B cell (primary cell): ENCODE measurements around the gene RPL18. TPM values are rescaled to one million over a fixed set of nuclear protein-coding genes. Genes with fewer than 3 reads are reported as not detected.

ENCODE experiments used
- ATAC-seq: fragments of 200-7000 bp; cut with Tn5 transposase; one replicate; pipeline ENCODE4 v1.10.0; 2021; ENCODE audit warnings: low read depth, mild to moderate bottlenecking, moderate number of reproducible peaks, moderate library complexity
- CTCF ChIA-PET: fragments of 350-600 bp; sonication (Branson Sonifier 250); formaldehyde crosslinking; loops from one replicate; lab custom pipeline; 2021; ENCODE audit warnings: antibody characterized with exemption, inconsistent platforms; lab: Charles Lee
- POLR2A ChIA-PET: fragments of 350-600 bp; sonication (Branson Sonifier 250); formaldehyde crosslinking; loops from one replicate; lab custom pipeline; 2021; ENCODE audit warnings: antibody characterized with exemption; lab: Charles Lee
- DNase-seq: peaks from one replicate; pipeline ENCODE4 v3.0.0; 2013
- H2AFZ ChIP-seq: 2 replicates; pipeline ENCODE4 v1.6.1; 2012; ENCODE audit warnings: mild to moderate bottlenecking, low read depth, low read length; ENCODE audit not compliant: insufficient read depth, poor library complexity, severe bottlenecking
- H3K27ac ChIP-seq, 2 donors: 1 replicate in 1 of 2; 2 replicates in 1 of 2; pipeline ENCODE4 v1.5.1; 2012 to 2013; ENCODE audit warnings: low read length in 2 of 2, mild to moderate bottlenecking in 2 of 2, moderate library complexity in 1 of 2
- H3K27me3 ChIP-seq, 4 experiments: fragments of 200-600 bp in 1 of 4; sonication (generic) in 1 of 4; replicated peaks in 1 of 4; 1 replicate in 2 of 4; 2 replicates in 2 of 4; pipeline versions ENCODE4 v1.6.1 to v1.7.0; 2013 to 2016; ENCODE audit warnings: low read length in 3 of 4, mild to moderate bottlenecking in 2 of 4, mixed read lengths in 1 of 4, moderate library complexity in 1 of 4; ENCODE audit not compliant: insufficient read depth in 4 of 4, control insufficient read depth in 3 of 4; ENCODE audit errors: control extremely low read depth in 1 of 4
- H3K36me3 ChIP-seq, 2 experiments: replicated peaks in 1 of 2; 1 replicate in 1 of 2; 2 replicates in 1 of 2; pipeline versions ENCODE4 v1.6.1 to v1.7.1; 2013; ENCODE audit warnings: low read length in 1 of 2; ENCODE audit not compliant: insufficient read depth in 2 of 2, control insufficient read depth in 1 of 2; ENCODE audit errors: control extremely low read depth in 1 of 2, extremely low read depth in 1 of 2
- H3K4me1 ChIP-seq, 2 donors: fragments of 200-600 bp in 1 of 2; sonication (generic) in 1 of 2; 1 replicate in 1 of 2; 2 replicates in 1 of 2; pipeline versions ENCODE4 v1.5.1 to v1.6.1; 2013 to 2017; ENCODE audit warnings: low read length in 2 of 2; ENCODE audit not compliant: control insufficient read depth in 2 of 2, insufficient read depth in 2 of 2
- H3K4me2 ChIP-seq: replicated peaks from 2 replicates; pipeline ENCODE3; 2012; ENCODE audit warnings: mild to moderate bottlenecking, low read depth, low read length; ENCODE audit not compliant: poor library complexity, severe bottlenecking
- H3K4me3 ChIP-seq, 5 experiments: fragments of 200-600 bp in 1 of 5; sonication (generic) in 1 of 5; 1 replicate in 3 of 5; 2 replicates in 2 of 5; pipeline versions ENCODE4 v1.5.1 to v1.7.0; 2011 to 2016; ENCODE audit warnings: low read length in 4 of 5, mild to moderate bottlenecking in 4 of 5, low read depth in 2 of 5, control low read depth in 1 of 5, moderate library complexity in 1 of 5; ENCODE audit not compliant: insufficient read depth in 1 of 5; ENCODE audit errors: control extremely low read depth in 1 of 5, extremely low read depth in 1 of 5
- H3K79me2 ChIP-seq: fragments of 200-600 bp; sonication (generic); one replicate; pipeline ENCODE4 v1.6.0; 2016; ENCODE audit warnings: low read length; ENCODE audit not compliant: control insufficient read depth, insufficient read depth
- H3K9ac ChIP-seq: fragments of 200-600 bp; sonication (generic); 2 replicates; pipeline ENCODE4 v1.6.1; 2017; ENCODE audit warnings: mild to moderate bottlenecking, low read length, moderate library complexity
- H3K9me3 ChIP-seq, 3 donors: one replicate each; pipeline versions ENCODE4 v1.6.1 to v1.7.1; 2013; ENCODE audit warnings: low read length in 2 of 3; ENCODE audit not compliant: control insufficient read depth in 2 of 3, insufficient read depth in 1 of 3; ENCODE audit errors: control extremely low read depth in 1 of 3
- H4K20me1 ChIP-seq: 2 replicates; pipeline ENCODE4 v1.6.0; 2012; ENCODE audit warnings: mild to moderate bottlenecking, low read length; ENCODE audit not compliant: insufficient read depth, control insufficient read depth, poor library complexity, severe bottlenecking
- H3K27ac Mint-ChIP-seq: one replicate; pipeline ENCODE4 v1.8.0; 2021; ENCODE audit warnings: mixed read lengths
- H3K27me3 Mint-ChIP-seq: one replicate; pipeline ENCODE4 v1.8.0; 2021; ENCODE audit warnings: mixed read lengths
- H3K4me1 Mint-ChIP-seq: one replicate; pipeline ENCODE4 v1.8.0; 2021; ENCODE audit warnings: mixed read lengths
- H3K4me3 Mint-ChIP-seq: one replicate; pipeline ENCODE4 v1.8.0; 2021; ENCODE audit warnings: mixed read lengths
- H3K9me3 Mint-ChIP-seq: one replicate; pipeline ENCODE4 v1.8.0; 2022; ENCODE audit warnings: mixed read lengths; ENCODE audit not compliant: insufficient read depth
- CTCF ChIP-seq: fragments of 200-600 bp; IDR thresholded peaks from one replicate; pipeline ENCODE4 v1.8.0; 2022; ENCODE audit warnings: antibody characterized with exemption, mild to moderate bottlenecking
- EZH2 ChIP-seq: IDR thresholded peaks from 2 replicates; pipeline ENCODE4 v1.6.1; 2012; ENCODE audit warnings: borderline replicate concordance, low read depth, mild to moderate bottlenecking, moderate library complexity, low read length; ENCODE audit not compliant: insufficient read depth, poor library complexity, severe bottlenecking
- WGBS: methylation state at CpG from one replicate; pipeline ENCODE4 v1.1.5; 2013; ENCODE audit warnings: missing lambda C conversion rate; ENCODE audit not compliant: insufficient coverage; 5-methylcytosine and 5-hydroxymethylcytosine counted together
- intact Hi-C: fragments of 100-400 bp; cut with micrococcal nuclease; formaldehyde crosslinking; loops from one replicate; pipeline ENCODE4 v1.10.0; 2022
- polyA plus RNA-seq: library from polyadenylated mRNA; depleted of rRNA; stranded (reverse); fragments of >200 nt; gene quantifications from 2 replicates; pipeline ENCODE4 v1.2.3, GENCODE V29; 2012
- total RNA-seq, 2 donors: library from RNA; stranded (reverse); fragments of 120-200 nt in 1 of 2; gene quantifications; 1 replicate in 1 of 2; 2 replicates in 1 of 2; pipeline versions ENCODE4 v1.2.3 to v1.2.4, GENCODE V29; 2013 to 2022

RPL18 gene
- total and polyA plus RNA-seq, 2 donors (not counting 1 experiment from before 2014, with no cell fraction given), result 2,248 to 4,393 TPM

- Histone ChIP-seq H3K27me3 (no peaks in the 10 kb centered on the region), H3K36me3 (peaks cover 0 to 23% of the 10 kb centered on the region in 2 experiments), H3K27ac (no peak overlapping the region), H3K4me3 (no peak overlapping the region), H3K4me2 (no peak overlapping the region), H4K20me1 (peaks cover 23% of the 10 kb centered on the region), H3K9me3 (no peaks in the 10 kb centered on the region), H3K9ac (no peak overlapping the region), H3K4me1 (peaks cover 0 to 12% of the 10 kb centered on the region in 2 donors), H3K79me2 (no peaks in the 10 kb centered on the region), H2AFZ (no peak overlapping the region)
- ChIA-PET POLR2A (interaction anchor here (0.7 kb wide), 1 partner anchor 38 kb away, joined by 5 read pairs; no protein-coding TSS in a partner anchor), CTCF (interaction anchor here (4.8 kb wide), 1 partner anchor 122 kb away, joined by 51 read pairs; no protein-coding TSS in a partner anchor)
- TF ChIP-seq CTCF, result no peak
- TF ChIP-seq EZH2, result no peak
- Mint-ChIP-seq H3K27ac (no peak overlapping the region), H3K4me3 (no peak overlapping the region), H3K4me1 (peaks cover 15% of the 10 kb centered on the region), H3K9me3 (no peaks in the 10 kb centered on the region), H3K27me3 (no peaks in the 10 kb centered on the region)
- no peak for ATAC-seq
- intact Hi-C loops, result no loop called here
- 93% methylated on average over 14 of the region's 14 CpGs for WGBS
- no peak for DNase-seq
Measured at GRCh38 chr19:48611872-48612271, 7.1 kb downstream of the RPL18 start.

- WGBS, result 97% methylated on average over 16 of the region's 20 CpGs
- intact Hi-C loops, result loop anchor here (2.0 kb wide), 3 partner anchors 51 to 275 kb away; partner anchors contain the start of gene KDELR1
- Histone ChIP-seq H3K79me2 (no peaks in the 10 kb centered on the region), H3K9ac (no peak overlapping the region), H3K27me3 (no peaks in the 10 kb centered on the region), H3K27ac (no peak overlapping the region), H3K4me2 (no peak overlapping the region), H3K36me3 (peaks cover 0 to under 1% of the 10 kb centered on the region in 2 experiments), H3K9me3 (no peaks in the 10 kb centered on the region), H2AFZ (no peak overlapping the region), H3K4me1 (peaks cover 0 to 8% of the 10 kb centered on the region in 2 donors), H3K4me3 (no peak overlapping the region), H4K20me1 (peaks cover 1% of the 10 kb centered on the region)
- H3K4me3 Mint-ChIP-seq, result no peak overlapping the region
- CTCF ChIA-PET, result interaction anchor here (0.6 to 4.8 kb wide), 21 partner anchors 8 to 1057 kb away, joined by 3 to 51 read pairs (median 5); partner anchors contain the start of genes CA11, KDELR1, RPL18 and SPHK2
- ATAC-seq (no peak), DNase-seq (no peak)
- no peak overlapping the region for H3K27ac Mint-ChIP-seq
- POLR2A ChIA-PET, result interaction anchor here (0.6 to 1.2 kb wide), 4 partner anchors 9 to 119 kb away, joined by 3 to 17 read pairs (median 5); partner anchors contain the start of genes RPL18 and SPHK2
- no peaks in the 10 kb centered on the region for H3K9me3 Mint-ChIP-seq
- peaks cover 10% of the 10 kb centered on the region for H3K4me1 Mint-ChIP-seq
- H3K27me3 Mint-ChIP-seq, result no peaks in the 10 kb centered on the region
- TF ChIP-seq EZH2 (no peak), CTCF (no peak)
Measured at GRCh38 chr19:48609571-48610108, 9.3 kb downstream of the RPL18 start.
